Sigmoid colon (tissue), 7 donors: ENCODE results near the gene MDGA2. TPM values are rescaled to one million over a fixed set of nuclear protein-coding genes. Genes with fewer than 3 reads are reported as not detected.

Experiments used
- DNase-seq: peaks from one replicate; pipeline ENCODE4 v3.0.0-alpha.2; 2019
- H3K27ac ChIP-seq, 4 donors: fragments of 200-600 bp; sonication (generic); one replicate each; pipeline ENCODE4 v1.5.1; 2016 to 2019; ENCODE audit warnings: mild to moderate bottlenecking in 1 of 4
- H3K27me3 ChIP-seq, 3 donors: fragments of 200-600 bp; sonication (generic); one replicate each; pipeline ENCODE4 v1.5.1; 2019; ENCODE audit warnings: mild to moderate bottlenecking in 1 of 3
- H3K36me3 ChIP-seq, 4 donors: fragments of 200-600 bp; sonication (generic); one replicate each; pipeline ENCODE4 v1.5.1; 2016 to 2019
- H3K4me1 ChIP-seq, 4 donors: fragments of 200-600 bp; sonication (generic); one replicate each; pipeline ENCODE4 v1.5.1; 2017 to 2019
- H3K4me3 ChIP-seq, 4 donors: fragments of 200-600 bp; sonication (generic); one replicate each; pipeline ENCODE4 v1.5.1; 2017 to 2019; ENCODE audit warnings: mild to moderate bottlenecking in 2 of 4, moderate library complexity in 1 of 4
- H3K9me3 ChIP-seq, 4 donors: fragments of 200-600 bp in 3 of 4; sonication (generic) in 3 of 4; one replicate each; pipeline versions ENCODE4 v1.5.1 to v1.6.1; 2013 to 2019
- CTCF ChIP-seq, 4 experiments: fragments of 450-650 bp in 3 of 4; fragments of 200-600 bp in 1 of 4; IDR thresholded peaks; one replicate each; pipeline ENCODE4 v1.5.1; 2016 to 2019; ENCODE audit warnings: antibody characterized with exemption in 4 of 4, mild to moderate bottlenecking in 3 of 4, moderate library complexity in 2 of 4
- EP300 ChIP-seq, 4 donors: sonication (generic); formaldehyde crosslinking; IDR thresholded peaks; one replicate each; pipeline ENCODE4 v1.6.1; 2017; ENCODE audit warnings: antibody characterized with exemption in 4 of 4
- POLR2A ChIP-seq, 2 donors: fragments of 450-650 bp; IDR thresholded peaks; one replicate each; pipeline ENCODE4 v1.6.1; 2016; ENCODE audit warnings: antibody characterized with exemption in 2 of 2, mild to moderate bottlenecking in 2 of 2, moderate library complexity in 2 of 2
- POLR2AphosphoS5 ChIP-seq, 4 donors: sonication (generic); formaldehyde crosslinking; IDR thresholded peaks; one replicate each; pipeline ENCODE4 v1.6.1; 2017; ENCODE audit warnings: antibody characterized with exemption in 4 of 4
- WGBS, 2 donors: extraction: QIAGEN DNeasy Blood & Tissue Kit; methylation state at CpG; one replicate each; pipeline ENCODE4 v1.1.7; 2013; 5-methylcytosine and 5-hydroxymethylcytosine counted together
- intact Hi-C: fragments of 100-400 bp; cut with DNase I; formaldehyde crosslinking; loops from one replicate; pipeline ENCODE4 v1.15.1; 2023
- polyA plus RNA-seq, 3 donors: library from polyadenylated mRNA; stranded (reverse); fragments of 200-250 nt; gene quantifications; one replicate each; pipeline ENCODE4 v1.2.3, GENCODE V29; 2013
- total RNA-seq, 4 donors: library from RNA; depleted of rRNA; stranded (reverse); fragments of >200 nt; gene quantifications; one replicate each; pipeline ENCODE4 v1.1.0, GENCODE V29; 2016
- donor health status: healthy with polysubstance abuse.
- donor health status: Bipolar disorder and iron deficiency.
- donor health status: healthy.

Gene MDGA2
- total and polyA plus RNA-seq, 7 donors = under 0.01 to 1.2 (median 0.33) TPM; not detected in 2

GRCh38 chr14:47674543-47675465 is 601 bp downstream of the MDGA2 start:
- WGBS, 2 donors = 3 to 14% methylated on average over 81 of the region's 81 CpGs
- TF ChIP-seq POLR2A (IDR thresholded peaks at IDR 0.05) (no peak), CTCF (IDR thresholded peaks at IDR 0.05) (no peak), EP300 (IDR thresholded peaks at IDR 0.05) (no peak), POLR2AphosphoS5 (IDR thresholded peaks at IDR 0.05) (no peak)

GRCh38 chr14:47674148-47674542 is 1.3 kb downstream of the MDGA2 start:
- Histone ChIP-seq H3K4me1 (peaks cover 0 to 27% (median 23%) of the 10 kb centered on the region in 4 donors), H3K27ac (no peak overlapping the region), H3K4me3 (peak overlapping the region in 3 of 4 donors; percentile 27 to 45 (median 38)), H3K27me3 (peaks cover 31 to 68% (median 36%) of the 10 kb centered on the region in 3 donors), H3K36me3 (no peaks in the 10 kb centered on the region), H3K9me3 (no peaks in the 10 kb centered on the region)
- intact Hi-C loops = no loop called here
- 2 to 15% methylated on average over 36 of the region's 36 CpGs for WGBS, 2 donors
- no peak for DNase-seq
- no peak for TF ChIP-seq EP300 (IDR thresholded peaks at IDR 0.05)

More at GRCh38 chr14:47674543-47675465, 601 bp downstream of the MDGA2 start:
- no peaks in the 10 kb centered on the region for H3K9me3 ChIP-seq
- H3K27me3 ChIP-seq = peaks cover 31 to 70% (median 36%) of the 10 kb centered on the region in 3 donors
- H3K27ac ChIP-seq = no peak overlapping the region
- no peaks in the 10 kb centered on the region for H3K36me3 ChIP-seq
- intact Hi-C loops = no loop called here
- DNase-seq = no peak
- H3K4me1 ChIP-seq = peaks cover 0 to 27% (median 23%) of the 10 kb centered on the region in 4 donors
- H3K4me3 ChIP-seq = peak overlapping the region; percentile 14 to 45 (median 32)

GRCh38 chr14:47665337-47666134 is 9.9 kb downstream of the MDGA2 start:
- Histone ChIP-seq H3K36me3 (no peaks in the 10 kb centered on the region), H3K4me3 (no peak overlapping the region), H3K9me3 (no peaks in the 10 kb centered on the region), H3K4me1 (no peaks in the 10 kb centered on the region), H3K27ac (no peak overlapping the region), H3K27me3 (no peaks in the 10 kb centered on the region)
- TF ChIP-seq POLR2AphosphoS5 (IDR thresholded peaks at IDR 0.05) (no peak), POLR2A (IDR thresholded peaks at IDR 0.05) (no peak)
- no peak for DNase-seq
- intact Hi-C loops = no loop called here
- WGBS, 2 donors = 90 to 91% methylated on average over 25 to 28 of the region's 28 CpGs

GRCh38 chr14:47662466-47662865 is 12.9 kb downstream of the MDGA2 start:
- whole genome bisulfite sequencing, 2 donors = 63 to 68% methylated on average over 2 of the region's 2 CpGs

GRCh38 chr14:47660158-47660557 is 15.2 kb downstream of the MDGA2 start:
- H3K4me3 ChIP-seq = no peak overlapping the region
- WGBS, 2 donors = 63 to 71% methylated on average over 2 of the region's 2 CpGs
- no peaks in the 10 kb centered on the region for H3K27me3 ChIP-seq
- DNase-seq = no peak
- H3K9me3 ChIP-seq = no peaks in the 10 kb centered on the region
- H3K4me1 ChIP-seq = no peaks in the 10 kb centered on the region
- no peak for TF ChIP-seq CTCF (IDR thresholded peaks at IDR 0.05)
- TF ChIP-seq POLR2AphosphoS5 (IDR thresholded peaks at IDR 0.05) = no peak
- no peak for TF ChIP-seq POLR2A (IDR thresholded peaks at IDR 0.05)
- TF ChIP-seq EP300 (IDR thresholded peaks at IDR 0.05) = no peak
- no peaks in the 10 kb centered on the region for H3K36me3 ChIP-seq
- no peak overlapping the region for H3K27ac ChIP-seq
- intact Hi-C loops = no loop called here

More at GRCh38 chr14:47662466-47662865, 12.9 kb downstream of the MDGA2 start:
- no peaks in the 10 kb centered on the region for H3K4me1 ChIP-seq
- H3K27me3 ChIP-seq = no peaks in the 10 kb centered on the region
- no peak overlapping the region for H3K27ac ChIP-seq
- no peaks in the 10 kb centered on the region for H3K9me3 ChIP-seq
- TF ChIP-seq POLR2A (IDR thresholded peaks at IDR 0.05) (no peak), EP300 (IDR thresholded peaks at IDR 0.05) (no peak), CTCF (IDR thresholded peaks at IDR 0.05) (no peak), POLR2AphosphoS5 (IDR thresholded peaks at IDR 0.05) (no peak)
- H3K4me3 ChIP-seq = no peak overlapping the region
- intact Hi-C loops = no loop called here
- H3K36me3 ChIP-seq = no peaks in the 10 kb centered on the region
- no peak for DNase-seq
